MM.1S (cell line): ENCODE data around the gene VEGFA.

Experiments
- DNase-seq: peaks from one replicate; pipeline ENCODE4 v3.0.0-alpha.2; 2015
- H2AFZ ChIP-seq: fragments of 300-600 bp; sonication (generic); 2 replicates; pipeline ENCODE4 v1.6.0; 2016; ENCODE audit warnings: antibody characterized with exemption, low read length
- H3F3A ChIP-seq: fragments of 300-600 bp; sonication (generic); 2 replicates; pipeline ENCODE4 v1.6.1; 2016; ENCODE audit warnings: mild to moderate bottlenecking, antibody characterized with exemption, low read length, moderate library complexity, mixed read lengths; ENCODE audit not compliant: insufficient read depth
- H3K27ac ChIP-seq: fragments of 300-600 bp; sonication (generic); 2 replicates; pipeline ENCODE4 v1.5.1; 2016; ENCODE audit warnings: mild to moderate bottlenecking, low read length
- H3K27me3 ChIP-seq: fragments of 300-600 bp; sonication (generic); replicated peaks from 2 replicates; pipeline ENCODE4 v1.6.0; 2016; ENCODE audit warnings: low read length; ENCODE audit not compliant: insufficient read depth
- H3K36me3 ChIP-seq: fragments of 300-600 bp; sonication (generic); replicated peaks from 2 replicates; pipeline ENCODE4 v1.6.1; 2016; ENCODE audit warnings: mild to moderate bottlenecking, low read length, mixed read lengths; ENCODE audit not compliant: insufficient read depth
- H3K4me1 ChIP-seq: fragments of 300-600 bp; sonication (generic); 2 replicates; pipeline ENCODE4 v1.6.1; 2016; ENCODE audit warnings: low read length, mixed read lengths
- H3K4me2 ChIP-seq: fragments of 300-600 bp; sonication (generic); 2 replicates; pipeline ENCODE4 v1.6.0; 2016; ENCODE audit warnings: low read depth, low read length
- H3K4me3 ChIP-seq: fragments of 300-600 bp; sonication (generic); 2 replicates; pipeline ENCODE4 v1.5.1; 2016; ENCODE audit warnings: low read length, mixed read lengths
- H3K79me2 ChIP-seq: fragments of 300-600 bp; sonication (generic); 2 replicates; pipeline ENCODE4 v1.6.1; 2016; ENCODE audit warnings: mixed run types, low read length, mixed read lengths
- H3K9ac ChIP-seq: fragments of 300-600 bp; sonication (generic); 2 replicates; pipeline ENCODE4 v1.6.1; 2016; ENCODE audit warnings: low read length, mixed read lengths
- H3K9me2 ChIP-seq: fragments of 300-600 bp; sonication (generic); replicated peaks from 2 replicates; pipeline ENCODE4 v1.6.1; 2016; ENCODE audit warnings: mild to moderate bottlenecking, low read length, mixed read lengths; ENCODE audit not compliant: insufficient read depth
- H3K9me3 ChIP-seq: fragments of 300-600 bp; sonication (generic); replicated peaks from 2 replicates; pipeline ENCODE4 v1.6.1; 2016; ENCODE audit warnings: mild to moderate bottlenecking, low read length, mixed read lengths; ENCODE audit not compliant: insufficient read depth
- H4K20me1 ChIP-seq: fragments of 300-600 bp; sonication (generic); 2 replicates; pipeline ENCODE4 v1.6.1; 2016; ENCODE audit warnings: mild to moderate bottlenecking, low read length, moderate library complexity, mixed read lengths; ENCODE audit not compliant: insufficient read depth
- CTCF ChIP-seq: fragments of 300-600 bp; sonication (generic); IDR thresholded peaks from 2 replicates; pipeline ENCODE4 v1.5.1; 2016; ENCODE audit warnings: antibody characterized with exemption, low read length, mixed read lengths
- EZH2 ChIP-seq: fragments of 300-600 bp; sonication (generic); optimal IDR thresholded peaks from 2 replicates; pipeline ENCODE3; 2017; ENCODE audit warnings: low read depth, mild to moderate bottlenecking, antibody characterized with exemption, low read length, mixed read lengths
- EZH2phosphoT487 ChIP-seq: fragments of 300-600 bp; sonication (generic); IDR thresholded peaks from 2 replicates; pipeline ENCODE4 v1.6.1; 2018; ENCODE audit warnings: antibody characterized with exemption, low read length

Gene VEGFA

GRCh38 chr6:43725643-43726580, 44.1 kb upstream of the VEGFA start:
- DNase-seq = no peak
- H3K9me2 ChIP-seq = no peaks in the 10 kb centered on the region
- no peaks in the 10 kb centered on the region for H3K27me3 ChIP-seq
- H2AFZ ChIP-seq = no peak overlapping the region
- no peaks in the 10 kb centered on the region for H3F3A ChIP-seq
- no peak overlapping the region for H3K9ac ChIP-seq
- no peaks in the 10 kb centered on the region for H3K36me3 ChIP-seq
- no peaks in the 10 kb centered on the region for H4K20me1 ChIP-seq
- H3K4me3 ChIP-seq = no peak overlapping the region
- no peak overlapping the region for H3K27ac ChIP-seq
- no peaks in the 10 kb centered on the region for H3K79me2 ChIP-seq
- no peaks in the 10 kb centered on the region for H3K9me3 ChIP-seq
- H3K4me1 ChIP-seq = no peaks in the 10 kb centered on the region
- TF ChIP-seq EZH2phosphoT487 (no peak), EZH2 (no peak), CTCF (no peak)
- no peak overlapping the region for H3K4me2 ChIP-seq

GRCh38 chr6:43727634-43728033, 42.4 kb upstream of the VEGFA start:
- H2AFZ ChIP-seq = no peak overlapping the region
- no peak overlapping the region for H3K27ac ChIP-seq
- H3K4me3 ChIP-seq = no peak overlapping the region
- no peaks in the 10 kb centered on the region for H3K36me3 ChIP-seq
- H3K9me3 ChIP-seq = no peaks in the 10 kb centered on the region
- no peaks in the 10 kb centered on the region for H3F3A ChIP-seq
- TF ChIP-seq CTCF (no peak), EZH2 (no peak), EZH2phosphoT487 (no peak)
- no peaks in the 10 kb centered on the region for H3K79me2 ChIP-seq
- H3K4me2 ChIP-seq = no peak overlapping the region
- H3K9ac ChIP-seq = no peak overlapping the region
- no peak for DNase-seq
- no peaks in the 10 kb centered on the region for H3K9me2 ChIP-seq
- H4K20me1 ChIP-seq = no peaks in the 10 kb centered on the region
- H3K27me3 ChIP-seq = no peaks in the 10 kb centered on the region
- no peaks in the 10 kb centered on the region for H3K4me1 ChIP-seq

- no peak overlapping the region for H3K4me3 ChIP-seq
- no peaks in the 10 kb centered on the region for H3K9me2 ChIP-seq
- H3K9ac ChIP-seq = no peak overlapping the region
- H4K20me1 ChIP-seq = no peaks in the 10 kb centered on the region
- H3K27me3 ChIP-seq = no peaks in the 10 kb centered on the region
- H3K4me2 ChIP-seq = no peak overlapping the region
- DNase-seq = no peak
- peaks cover 5% of the 10 kb centered on the region for H3K4me1 ChIP-seq
- H3F3A ChIP-seq = no peaks in the 10 kb centered on the region
- TF ChIP-seq EZH2 = no peak
- TF ChIP-seq CTCF = no peak
- no peak for TF ChIP-seq EZH2phosphoT487
- no peak overlapping the region for H2AFZ ChIP-seq
- H3K9me3 ChIP-seq = no peaks in the 10 kb centered on the region
- H3K27ac ChIP-seq = no peak overlapping the region
- H3K36me3 ChIP-seq = no peaks in the 10 kb centered on the region
- H3K79me2 ChIP-seq = no peaks in the 10 kb centered on the region
These were observed 41.4 kb upstream of the VEGFA start for GRCh38 chr6:43728586-43728985.
